ENCODE results near the gene AQR. TPM values are rescaled to one million over a fixed set of nuclear protein-coding genes. Genes with fewer than 3 reads are reported as not detected.

Gene AQR
- total RNA-seq, 1 experiment from 2014 or later: 26.1 TPM

DNA sequence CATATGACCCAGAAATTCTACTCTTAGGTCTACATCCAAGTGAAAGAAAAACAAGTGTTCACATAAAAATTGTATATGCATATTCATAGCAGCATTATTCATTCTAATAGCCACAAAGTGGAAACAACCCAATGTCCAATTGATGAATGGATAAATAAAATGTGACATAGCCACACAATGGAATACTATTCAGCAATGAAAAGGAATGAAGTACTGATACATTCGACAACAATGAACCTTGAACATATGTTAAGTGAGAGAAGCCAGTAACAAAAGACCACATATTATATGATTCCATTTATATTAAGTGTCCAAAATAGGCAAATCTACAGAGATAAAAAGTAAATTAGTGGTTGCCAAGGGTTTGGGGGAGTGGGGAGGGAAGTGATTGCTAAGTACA lies 104.0 kb downstream of the AQR start:
- ChIA-PET POLR2A (ENCODE audit: unreplicated experiment) (interaction anchor here (0.6 kb wide), 1 partner anchor 20 kb away, joined by 4 read pairs; no protein-coding TSS in a partner anchor), CTCF (no interaction called here)
- Histone ChIP-seq H3K27ac (ENCODE audit: low read length) (no peak overlapping the region), H3K4me1 (ENCODE audit: insufficient read depth, low read length) (no peaks in the 10 kb centered on the region), H3F3A (ENCODE audit: low read length, unreplicated experiment) (no peaks in the 10 kb centered on the region), H3K4me2 (ENCODE audit: low read length) (no peak overlapping the region), H4K20me1 (ENCODE audit: low read length) (no peaks in the 10 kb centered on the region), H3K9ac (ENCODE audit: low read length) (no peak overlapping the region), H3K9me3 (ENCODE audit: low read length) (no peaks in the 10 kb centered on the region), H3K27me3 (ENCODE audit: low read length) (no peaks in the 10 kb centered on the region), H3K4me3 (ENCODE audit: low read length) (no peak overlapping the region), H2AFZ (ENCODE audit: low read length) (no peak overlapping the region), H3K9me2 (replicated peaks; ENCODE audit: low read length) (no peaks in the 10 kb centered on the region), H3K36me3 (ENCODE audit: low read depth, low read length) (peaks cover 48% of the 10 kb centered on the region), H3K79me2 (ENCODE audit: low read length) (no peaks in the 10 kb centered on the region)
- TF ChIP-seq, protein P1, sequence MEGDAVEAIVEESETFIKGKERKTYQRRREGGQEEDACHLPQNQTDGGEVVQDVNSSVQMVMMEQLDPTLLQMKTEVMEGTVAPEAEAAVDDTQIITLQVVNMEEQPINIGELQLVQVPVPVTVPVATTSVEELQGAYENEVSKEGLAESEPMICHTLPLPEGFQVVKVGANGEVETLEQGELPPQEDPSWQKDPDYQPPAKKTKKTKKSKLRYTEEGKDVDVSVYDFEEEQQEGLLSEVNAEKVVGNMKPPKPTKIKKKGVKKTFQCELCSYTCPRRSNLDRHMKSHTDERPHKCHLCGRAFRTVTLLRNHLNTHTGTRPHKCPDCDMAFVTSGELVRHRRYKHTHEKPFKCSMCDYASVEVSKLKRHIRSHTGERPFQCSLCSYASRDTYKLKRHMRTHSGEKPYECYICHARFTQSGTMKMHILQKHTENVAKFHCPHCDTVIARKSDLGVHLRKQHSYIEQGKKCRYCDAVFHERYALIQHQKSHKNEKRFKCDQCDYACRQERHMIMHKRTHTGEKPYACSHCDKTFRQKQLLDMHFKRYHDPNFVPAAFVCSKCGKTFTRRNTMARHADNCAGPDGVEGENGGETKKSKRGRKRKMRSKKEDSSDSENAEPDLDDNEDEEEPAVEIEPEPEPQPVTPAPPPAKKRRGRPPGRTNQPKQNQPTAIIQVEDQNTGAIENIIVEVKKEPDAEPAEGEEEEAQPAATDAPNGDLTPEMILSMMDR (conservative IDR thresholded peaks at IDR 0.05; ENCODE audit: low read depth, low read length): no peak
- no peak for TF ChIP-seq EZH2 (IDR thresholded peaks at IDR 0.05; ENCODE audit: low read length, unreplicated experiment)
- TF ChIP-seq EZH2phosphoT487 (IDR thresholded peaks at IDR 0.05; ENCODE audit: borderline replicate concordance, low read length): no peak
- ATAC-seq: no peak
- no TSS peak for BruUV-seq (replicated peaks)
- intact Hi-C loops (cut with micrococcal nuclease): no loop called here
- no peak for DNase-seq

DNA sequence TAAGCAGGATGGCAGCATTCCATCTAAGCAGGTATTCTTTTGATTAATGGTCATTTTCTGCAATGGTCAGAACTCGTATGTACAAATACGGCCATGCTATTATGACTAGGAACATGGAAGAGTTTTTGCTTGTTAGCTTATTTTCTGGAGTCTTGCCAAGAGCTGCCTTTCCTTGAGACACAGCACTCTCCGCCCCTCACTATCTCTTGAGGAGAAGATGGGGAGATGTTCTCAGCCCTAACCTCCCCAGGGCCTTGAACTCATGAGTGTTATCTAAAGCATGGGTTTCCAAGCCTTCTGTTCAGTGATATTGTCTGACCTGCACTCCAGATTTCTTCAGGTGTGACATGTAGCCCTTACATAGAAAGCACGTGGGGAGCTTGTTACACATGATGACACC lies 108.3 kb downstream of the AQR start:
- TF ChIP-seq, protein P1 (conservative IDR thresholded peaks at IDR 0.05; ENCODE audit: low read depth, low read length): no peak
- TF ChIP-seq EZH2phosphoT487 (IDR thresholded peaks at IDR 0.05; ENCODE audit: borderline replicate concordance, low read length): no peak
- peaks cover 40% of the 10 kb centered on the region for H3K36me3 ChIP-seq (ENCODE audit: low read depth, low read length)
- peaks cover 4% of the 10 kb centered on the region; the same call in 1 of the 2 replicates for H4K20me1 ChIP-seq (ENCODE audit: low read length)
- H3K4me3 ChIP-seq (ENCODE audit: low read length): no peak overlapping the region
- no TSS peak for BruUV-seq (replicated peaks)
- H3K27ac ChIP-seq (ENCODE audit: low read length): no peak overlapping the region
- H3K79me2 ChIP-seq (ENCODE audit: low read length): no peaks in the 10 kb centered on the region
- peaks cover 9% of the 10 kb centered on the region for H3K4me1 ChIP-seq (ENCODE audit: insufficient read depth, low read length)
- intact Hi-C loops (cut with micrococcal nuclease): no loop called here
- H3K27me3 ChIP-seq (ENCODE audit: low read length): no peaks in the 10 kb centered on the region
- H2AFZ ChIP-seq (ENCODE audit: low read length): no peak overlapping the region
- no peaks in the 10 kb centered on the region for H3K9me2 ChIP-seq (replicated peaks; ENCODE audit: low read length)
- DNase-seq: no peak
- H3K9me3 ChIP-seq (ENCODE audit: low read length): no peaks in the 10 kb centered on the region
- no peak for ATAC-seq
- peaks cover 6% of the 10 kb centered on the region for H3F3A ChIP-seq (ENCODE audit: low read length, unreplicated experiment)
- ChIA-PET CTCF (no interaction called here), POLR2A (ENCODE audit: unreplicated experiment) (no interaction called here)
- H3K9ac ChIP-seq (ENCODE audit: low read length): no peak overlapping the region
- H3K4me2 ChIP-seq (ENCODE audit: low read length): no peak overlapping the region

DNA sequence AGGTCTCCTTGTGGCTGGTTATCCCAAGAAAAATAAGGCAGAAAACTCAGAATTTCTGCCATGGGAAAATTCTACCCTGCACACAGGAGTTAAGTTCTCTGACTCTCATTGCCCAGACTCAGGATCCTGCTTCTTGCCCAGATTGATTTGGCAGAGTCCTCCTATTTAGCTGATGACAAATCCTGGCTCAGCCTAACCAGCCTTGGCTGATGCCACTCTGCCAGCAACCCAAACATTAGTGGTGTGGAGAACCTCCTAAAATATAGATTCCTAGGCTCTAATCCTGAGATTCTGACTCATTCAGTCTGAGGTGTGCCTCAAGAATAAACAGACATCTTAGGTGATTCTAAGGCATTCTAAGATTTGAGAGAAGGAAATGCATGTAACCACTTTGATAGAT lies 113.6 kb downstream of the AQR start:
- Histone ChIP-seq H3K27me3 (ENCODE audit: low read length) (no peaks in the 10 kb centered on the region), H3K27ac (ENCODE audit: low read length) (peak overlapping the region; percentile 98), H3K4me3 (ENCODE audit: low read length) (0 out of 2 replicates have a peak overlapping the region, but pooled peaks have one; percentile 34), H3K9me2 (replicated peaks; ENCODE audit: low read length) (no peaks in the 10 kb centered on the region), H2AFZ (ENCODE audit: low read length) (no peak overlapping the region), H3K79me2 (ENCODE audit: low read length) (no peaks in the 10 kb centered on the region), H3K4me2 (ENCODE audit: low read length) (peak overlapping the region; percentile 74), H3K9me3 (ENCODE audit: low read length) (no peaks in the 10 kb centered on the region), H3K36me3 (ENCODE audit: low read depth, low read length) (peaks cover 31% of the 10 kb centered on the region), H3K9ac (ENCODE audit: low read length) (peak overlapping the region; percentile 60), H4K20me1 (ENCODE audit: low read length) (peaks cover 17% of the 10 kb centered on the region; the same call in 1 of the 2 replicates), H3F3A (ENCODE audit: low read length, unreplicated experiment) (peaks cover 13% of the 10 kb centered on the region), H3K4me1 (ENCODE audit: insufficient read depth, low read length) (peaks cover 28% of the 10 kb centered on the region)
- intact Hi-C loops (cut with micrococcal nuclease): loop anchor here (1.0 to 5.0 kb wide), 5 partner anchors 19 to 235 kb away; partner anchors contain the start of gene ACTC1
- no TSS peak for BruUV-seq (replicated peaks)
- ATAC-seq (peak; percentile 96), DNase-seq (peak; percentile 88)
- TF ChIP-seq, protein P1 (conservative IDR thresholded peaks at IDR 0.05; ENCODE audit: low read depth, low read length): no peak
- TF ChIP-seq EZH2phosphoT487 (IDR thresholded peaks at IDR 0.05; ENCODE audit: borderline replicate concordance, low read length) (no peak), EZH2 (IDR thresholded peaks at IDR 0.05; ENCODE audit: low read length, unreplicated experiment) (no peak)
- ChIA-PET CTCF (interaction anchor here (1.0 kb wide), 1 partner anchor 235 kb away, joined by 4 read pairs; no protein-coding TSS in a partner anchor), POLR2A (ENCODE audit: unreplicated experiment) (no interaction called here)

Data from PC-3 (cell line).